ENCODE data around the gene RHOA.
"Not testable (repeated sequence)": the region's sequence is repeated elsewhere in the genome, so short reads cannot be mapped to it uniquely, and the experiment has no call there.

RHOA gene

DNA sequence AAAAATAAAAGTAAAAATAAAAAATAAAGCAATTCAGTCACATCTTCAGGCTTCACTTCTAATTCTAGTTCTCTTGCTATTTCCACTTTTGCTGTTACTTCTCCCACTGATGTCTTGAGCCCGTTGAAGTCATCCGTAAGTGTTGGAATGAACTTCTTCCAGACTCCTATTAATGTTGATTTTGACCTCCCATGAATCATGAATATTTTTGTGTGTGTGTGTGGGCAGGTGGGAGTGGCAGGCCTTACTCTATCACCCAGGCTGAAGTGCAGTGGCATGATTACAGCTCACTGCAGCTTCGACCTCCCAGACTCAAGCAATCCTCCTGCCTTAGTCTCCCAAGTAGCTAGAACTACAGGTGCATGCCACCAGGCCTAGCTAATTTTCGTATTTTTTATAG is 82.6 kb downstream of the RHOA start:
- DNase-seq, result no peak

DNA sequence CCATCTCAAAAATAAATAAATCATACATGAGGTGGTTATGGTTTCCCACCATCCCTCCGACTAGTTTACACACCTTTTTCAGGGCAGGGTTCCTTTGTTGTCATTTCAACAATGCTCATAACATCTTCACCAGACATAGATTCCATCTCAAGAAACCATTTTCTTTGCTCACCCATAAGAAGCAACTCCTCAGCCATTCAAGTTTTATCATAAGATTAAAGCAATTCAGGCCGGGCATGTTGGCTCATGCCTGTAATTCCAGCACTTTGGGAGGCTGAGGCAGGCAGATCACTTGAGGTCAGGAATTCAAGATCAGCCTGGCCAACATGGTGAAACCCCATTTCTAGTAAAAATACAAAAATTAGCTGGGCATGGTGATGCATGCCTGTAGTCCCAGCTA is 83.4 kb downstream of the RHOA start:
- DNase-seq, result not testable (repeated sequence)

DNA sequence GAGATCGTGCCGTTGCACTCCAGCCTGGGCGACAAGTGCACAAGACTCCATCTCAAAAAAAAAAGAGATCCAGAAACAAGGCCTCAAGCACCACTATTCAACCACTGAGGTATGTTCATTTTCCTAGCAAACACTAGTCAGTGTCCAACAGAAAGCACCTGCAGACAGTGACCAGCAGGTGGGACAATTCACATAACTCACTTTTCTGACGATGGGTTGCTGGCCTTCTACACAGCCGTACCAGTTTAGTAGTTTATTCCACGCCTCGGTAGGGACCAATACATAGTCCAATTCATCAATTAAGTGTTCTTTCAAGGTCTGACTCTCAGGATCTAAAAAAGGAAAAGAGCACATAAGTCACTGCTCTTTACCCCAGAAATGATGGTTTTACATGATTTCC is 84.3 kb downstream of the RHOA start:
- no peak for DNase-seq

DNA sequence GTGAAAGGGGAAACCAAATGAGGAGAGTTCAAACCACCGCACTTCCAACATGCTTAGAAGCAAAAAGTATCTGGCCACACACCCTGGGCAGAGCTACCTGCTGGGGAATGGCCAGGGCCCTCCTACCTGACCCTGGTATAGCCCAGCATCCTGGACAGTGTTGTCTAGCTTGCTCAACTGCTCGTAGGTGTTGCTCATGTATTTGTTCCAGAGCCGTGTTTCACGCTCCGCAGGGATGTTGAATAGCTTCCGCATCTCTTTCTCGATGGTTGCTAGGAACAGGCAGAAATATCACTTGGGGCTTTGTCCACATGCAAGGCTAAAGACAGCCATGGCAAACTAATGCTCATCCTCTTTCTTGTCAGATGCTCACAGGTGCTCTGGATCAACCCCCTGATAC is 87.0 kb downstream of the RHOA start:
- DNase-seq, result no peak

DNA sequence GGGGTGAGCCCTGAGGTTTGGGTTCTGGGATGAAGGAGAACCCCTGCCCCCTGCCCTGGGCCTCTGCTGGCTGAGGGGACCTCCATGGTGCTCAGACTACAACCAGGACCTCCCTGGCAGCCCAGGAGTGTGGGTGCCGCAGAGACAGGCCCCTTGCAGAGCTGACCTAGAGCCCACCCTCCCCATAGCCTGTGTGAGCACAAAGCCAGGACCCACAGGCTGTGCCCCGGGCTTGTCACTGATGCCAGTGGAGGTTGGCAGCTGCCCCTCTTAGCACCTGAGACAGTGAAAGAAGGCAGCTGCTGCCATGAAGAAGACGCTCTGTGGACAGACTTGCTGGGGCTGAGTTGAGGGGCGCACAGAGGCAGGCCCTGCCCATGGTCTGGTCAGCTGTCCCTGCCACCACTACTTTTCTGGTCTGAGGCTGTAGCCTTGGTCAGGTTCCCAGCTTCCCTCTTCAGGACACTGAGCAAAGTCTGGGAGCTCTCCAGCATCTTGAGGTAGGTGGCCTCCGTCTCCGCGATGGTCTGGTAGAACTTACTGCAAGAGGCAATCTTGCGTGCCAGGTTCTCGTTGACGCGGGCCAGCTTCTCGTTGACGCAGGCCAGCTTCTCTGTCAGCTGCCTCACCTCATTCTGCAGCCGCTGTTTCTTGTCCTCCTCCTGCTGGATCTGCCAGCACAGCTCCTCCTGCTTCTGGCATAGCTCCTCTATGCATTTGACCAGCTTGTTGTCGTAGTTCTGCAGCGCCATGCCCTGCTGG is 94.9 kb downstream of the RHOA start:
- DNase-seq, result peak in 24 of 56 donors; percentile 7 to 84 (median 19)

DNA sequence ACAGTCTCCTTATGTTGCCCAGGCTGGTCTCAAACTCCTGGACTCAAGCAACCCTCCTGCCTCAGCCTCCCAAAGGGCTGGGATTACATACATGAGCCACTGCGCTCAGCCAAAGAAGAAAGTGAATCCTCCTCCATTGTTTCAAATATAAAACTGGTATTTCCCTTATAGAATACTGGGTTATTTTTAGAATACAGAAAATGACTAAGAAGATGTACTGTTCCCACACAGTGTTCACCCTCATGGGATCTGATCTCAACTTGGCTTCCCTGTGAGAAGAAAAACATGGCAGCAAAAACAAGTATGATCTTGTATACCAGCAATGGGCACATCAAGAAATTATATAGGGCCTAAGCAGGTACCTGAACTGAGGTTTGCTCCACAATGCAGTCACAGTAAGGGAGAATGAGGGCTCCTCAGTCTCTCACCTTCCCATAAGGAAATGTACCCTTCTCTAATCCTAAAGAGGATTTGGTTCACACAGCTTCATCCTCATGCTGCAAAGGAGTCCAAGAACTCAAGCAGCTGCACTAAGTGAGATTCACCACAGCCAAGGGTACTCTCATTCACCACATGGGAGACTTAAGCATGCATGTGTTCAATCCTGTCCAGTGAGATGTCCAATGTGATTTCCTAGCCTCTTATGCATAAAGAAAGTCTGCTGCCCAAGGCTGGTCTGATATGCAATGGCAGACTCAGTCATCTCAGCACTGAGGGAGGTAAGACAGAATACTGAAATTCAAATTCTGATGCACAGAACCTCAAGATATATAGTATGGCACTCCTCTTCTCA is 97.7 kb downstream of the RHOA start:
- no peak for DNase-seq

DNA sequence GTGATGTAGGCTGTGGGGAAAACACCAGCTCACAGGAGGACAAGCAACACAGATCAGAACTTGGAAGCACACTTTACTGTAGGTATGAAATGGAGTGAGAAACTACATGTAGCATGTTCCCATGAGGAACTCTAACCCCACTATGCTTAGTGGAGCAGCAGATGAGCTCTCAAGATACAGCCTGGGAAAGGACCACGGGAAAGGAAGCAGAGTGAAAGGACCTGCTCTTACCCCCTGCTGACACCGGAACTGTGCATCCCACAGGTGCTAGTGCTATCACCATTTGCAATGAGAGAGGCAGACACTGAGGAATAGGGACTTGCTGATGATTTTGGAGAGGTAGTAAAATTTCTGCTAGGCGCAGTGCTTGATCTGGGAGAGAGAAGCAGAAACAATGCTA is 100.5 kb downstream of the RHOA start:
- DNase-seq, result no peak

DNA sequence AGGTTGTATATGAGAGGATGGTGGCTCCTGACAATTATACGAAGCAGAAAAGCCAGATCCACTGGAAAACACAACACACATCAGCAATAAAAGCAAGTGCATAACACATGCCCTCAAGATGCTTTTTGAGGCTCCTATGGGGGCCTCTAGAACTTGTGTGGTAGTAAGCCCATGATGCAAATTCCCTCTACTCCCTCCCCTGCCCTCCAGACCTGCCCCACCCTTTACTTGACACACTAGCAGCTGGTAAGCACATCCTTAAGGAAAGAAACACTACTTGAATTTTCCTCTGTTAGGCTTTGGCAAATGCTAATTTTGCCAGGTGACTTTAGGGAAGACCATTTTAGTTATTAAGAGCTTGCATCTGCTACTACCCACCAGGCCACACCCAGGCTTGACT is 101.1 kb downstream of the RHOA start:
- DNase-seq, result no peak

Measured in amygdala (tissue), 56 donors.